ENCODE data around the gene PPP1R37. TPM values are rescaled to one million over a fixed set of nuclear protein-coding genes. Genes with fewer than 3 reads are reported as not detected.

PPP1R37 gene
- total RNA-seq, 1 donor = 53.6 TPM

DNA sequence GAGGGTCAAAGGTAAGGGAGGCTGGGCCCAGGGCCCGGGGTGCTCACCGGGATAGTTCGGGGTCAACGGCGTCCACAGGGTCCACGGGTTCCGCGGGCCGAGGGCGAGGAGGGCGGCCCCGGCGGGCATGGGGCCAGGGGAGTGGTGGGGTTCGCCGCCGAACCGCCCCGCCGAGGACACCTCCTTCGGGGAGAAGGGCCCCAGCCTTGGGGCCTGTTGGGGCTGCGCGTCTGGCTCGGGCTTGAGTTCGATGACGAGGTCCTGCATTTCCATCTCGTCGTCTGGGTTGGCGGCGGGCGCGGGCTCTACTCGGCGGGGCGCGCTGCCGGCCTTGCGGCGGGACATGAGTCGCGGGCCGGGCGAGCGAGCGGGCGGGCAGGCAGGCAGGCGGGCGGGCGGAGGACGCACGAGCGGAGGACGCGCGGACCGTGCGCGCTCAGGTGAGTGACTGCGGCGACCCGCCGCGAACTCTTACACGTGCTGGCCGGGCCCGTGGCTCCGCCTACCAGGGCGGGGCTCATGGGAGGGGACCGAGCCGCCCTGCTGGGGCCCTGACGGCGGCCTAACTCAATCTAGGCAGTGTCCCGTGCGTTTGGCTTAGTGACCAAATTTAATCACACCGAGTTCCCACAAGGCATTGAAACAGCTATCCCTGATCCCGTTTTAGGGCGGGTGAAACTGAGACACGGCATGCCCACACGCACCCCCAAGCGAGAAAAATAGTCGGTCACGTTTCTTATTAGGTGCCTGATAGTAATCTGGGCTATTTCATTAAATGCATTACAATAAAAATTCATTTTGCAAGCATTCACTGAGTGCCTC, 16.7 kb upstream of the PPP1R37 start, which contains the start of gene ZNF296:
ZNF296 (minus strand) TSS at position 450 of the 822 bp plus-strand sequence; CDS start at position 345, 105 bp downstream.
- Histone ChIP-seq H3K9me3 (ENCODE audit: low read depth, low read length) (no peaks in the 10 kb centered on the region), H2AFZ (ENCODE audit: low read length) (peak within 1 kb of the TSS; percentile 75), H3K36me3 (ENCODE audit: insufficient read depth, low read length) (no peaks in the 10 kb centered on the region), H3K4me2 (ENCODE audit: insufficient read depth, low read length) (peak within 1 kb of the TSS; percentile 78), H3K4me3 (ENCODE audit: insufficient read depth, low read length) (peak within 1 kb of the TSS; percentile 68), H3K27ac (ENCODE audit: low read depth, low read length) (no peak within 1 kb of the TSS), H3K27me3 (ENCODE audit: insufficient read depth, low read length) (no peaks in the 10 kb centered on the region), H3K4me1 (ENCODE audit: insufficient read depth, low read length) (peaks cover 16% of the 10 kb centered on the region), H3K79me2 (ENCODE audit: insufficient read depth, low read length) (peaks cover 24% of the 10 kb centered on the region), H4K20me1 (ENCODE audit: insufficient read depth, low read length) (peaks cover 3% of the 10 kb centered on the region)
- peak; percentile 97 for DNase-seq (ENCODE audit: insufficient read length, low spot score, missing footprints)
- TF ChIP-seq, protein P1, sequence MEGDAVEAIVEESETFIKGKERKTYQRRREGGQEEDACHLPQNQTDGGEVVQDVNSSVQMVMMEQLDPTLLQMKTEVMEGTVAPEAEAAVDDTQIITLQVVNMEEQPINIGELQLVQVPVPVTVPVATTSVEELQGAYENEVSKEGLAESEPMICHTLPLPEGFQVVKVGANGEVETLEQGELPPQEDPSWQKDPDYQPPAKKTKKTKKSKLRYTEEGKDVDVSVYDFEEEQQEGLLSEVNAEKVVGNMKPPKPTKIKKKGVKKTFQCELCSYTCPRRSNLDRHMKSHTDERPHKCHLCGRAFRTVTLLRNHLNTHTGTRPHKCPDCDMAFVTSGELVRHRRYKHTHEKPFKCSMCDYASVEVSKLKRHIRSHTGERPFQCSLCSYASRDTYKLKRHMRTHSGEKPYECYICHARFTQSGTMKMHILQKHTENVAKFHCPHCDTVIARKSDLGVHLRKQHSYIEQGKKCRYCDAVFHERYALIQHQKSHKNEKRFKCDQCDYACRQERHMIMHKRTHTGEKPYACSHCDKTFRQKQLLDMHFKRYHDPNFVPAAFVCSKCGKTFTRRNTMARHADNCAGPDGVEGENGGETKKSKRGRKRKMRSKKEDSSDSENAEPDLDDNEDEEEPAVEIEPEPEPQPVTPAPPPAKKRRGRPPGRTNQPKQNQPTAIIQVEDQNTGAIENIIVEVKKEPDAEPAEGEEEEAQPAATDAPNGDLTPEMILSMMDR (IDR thresholded peaks at IDR 0.05; ENCODE audit: extremely low read depth, low read depth, low read length) = no peak

DNA sequence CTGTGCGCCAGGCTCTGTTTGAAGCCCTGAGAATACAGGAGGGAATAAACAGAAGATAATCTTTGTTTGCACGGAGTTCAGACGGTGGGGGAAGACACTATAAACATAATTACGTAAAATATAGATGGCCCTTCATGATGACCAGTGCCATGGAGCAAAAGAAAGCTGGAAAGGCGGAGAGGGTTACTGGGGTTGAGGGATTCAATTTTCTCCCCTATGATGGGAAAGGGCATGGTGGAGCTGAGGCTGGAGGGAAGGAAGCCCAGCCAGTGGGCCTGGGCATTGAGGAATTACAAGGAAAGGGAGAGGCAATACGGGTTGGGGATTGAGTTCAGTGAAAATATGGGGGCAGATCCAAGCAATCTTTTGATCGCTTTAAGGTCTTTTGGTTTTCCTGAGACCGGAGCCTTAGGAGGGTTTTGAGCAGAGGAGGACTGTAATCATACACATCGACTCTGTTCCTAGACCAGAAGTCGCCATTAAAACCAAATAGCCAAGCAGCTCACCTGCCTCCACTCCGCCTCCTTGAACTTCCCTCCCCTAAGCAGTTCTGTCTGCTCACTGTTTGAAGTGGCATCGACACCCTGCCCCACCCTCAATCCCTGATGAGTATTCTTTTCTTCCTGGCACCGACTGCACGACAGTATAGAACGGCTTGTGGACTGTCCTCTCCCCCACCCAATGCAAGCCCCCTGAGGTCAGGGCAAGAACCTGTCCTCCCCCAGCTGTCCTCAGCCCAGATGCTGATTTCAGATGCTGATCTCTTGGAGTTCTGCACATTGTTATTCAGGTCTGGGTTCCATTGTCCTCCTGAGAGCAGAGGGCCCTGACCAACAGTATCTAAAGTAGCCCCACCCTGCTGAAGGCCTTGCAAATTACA, 15.9 kb upstream of the PPP1R37 start:
- H3K4me1 ChIP-seq (ENCODE audit: insufficient read depth, low read length) = peaks cover 16% of the 10 kb centered on the region
- peak; percentile 36 for DNase-seq (ENCODE audit: insufficient read length, low spot score, missing footprints)
- H4K20me1 ChIP-seq (ENCODE audit: insufficient read depth, low read length) = peaks cover 9% of the 10 kb centered on the region
- peaks cover 32% of the 10 kb centered on the region for H3K79me2 ChIP-seq (ENCODE audit: insufficient read depth, low read length)
- H2AFZ ChIP-seq (ENCODE audit: low read length) = peak overlapping the region; percentile 75
- H3K36me3 ChIP-seq (ENCODE audit: insufficient read depth, low read length) = peaks cover 7% of the 10 kb centered on the region
- TF ChIP-seq, protein P1 (IDR thresholded peaks at IDR 0.05; ENCODE audit: extremely low read depth, low read depth, low read length) = no peak
- no peaks in the 10 kb centered on the region for H3K27me3 ChIP-seq (ENCODE audit: insufficient read depth, low read length)
- H3K9me3 ChIP-seq (ENCODE audit: low read depth, low read length) = no peaks in the 10 kb centered on the region
- H3K27ac ChIP-seq (ENCODE audit: low read depth, low read length) = no peak overlapping the region
- peak overlapping the region; percentile 78 for H3K4me2 ChIP-seq (ENCODE audit: insufficient read depth, low read length)
- H3K4me3 ChIP-seq (ENCODE audit: insufficient read depth, low read length) = peak overlapping the region; percentile 68

DNA sequence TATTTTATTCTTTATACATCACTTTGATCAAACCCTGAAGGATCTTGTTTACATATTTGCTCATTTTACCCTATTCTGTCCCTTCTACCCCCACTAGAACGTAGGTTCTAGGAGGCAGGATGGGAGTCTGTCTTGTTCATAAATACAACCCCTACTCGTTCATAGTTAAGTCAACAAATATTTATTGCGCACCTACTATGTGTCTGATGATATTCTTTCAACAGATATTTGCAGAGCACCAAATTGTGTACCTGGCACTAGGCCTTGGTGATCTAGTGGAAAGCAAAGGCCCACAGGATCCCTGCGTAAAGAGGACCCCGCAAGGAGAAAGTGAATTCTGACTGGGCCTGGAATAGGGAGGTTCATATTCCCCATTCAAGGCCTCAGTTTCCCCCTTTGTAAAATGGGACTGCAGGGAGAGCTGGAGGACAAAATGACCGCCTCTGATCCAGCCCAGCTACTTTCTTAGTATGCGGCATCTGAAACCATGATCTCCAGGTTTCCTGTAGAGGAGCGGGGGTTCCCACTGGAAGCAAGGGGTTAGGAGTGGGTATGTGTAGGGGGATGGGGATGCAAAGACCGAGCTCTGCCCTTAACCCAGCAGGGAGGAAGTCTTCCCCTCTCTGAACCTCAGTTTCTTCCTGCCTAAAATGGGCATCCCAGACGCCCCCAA, 14.5 kb upstream of the PPP1R37 start:
- Histone ChIP-seq H3K4me3 (ENCODE audit: insufficient read depth, low read length) (peak overlapping the region; percentile 92), H2AFZ (ENCODE audit: low read length) (peak overlapping the region; percentile 98), H3K36me3 (ENCODE audit: insufficient read depth, low read length) (peaks cover 11% of the 10 kb centered on the region), H3K9me3 (ENCODE audit: low read depth, low read length) (no peaks in the 10 kb centered on the region), H3K79me2 (ENCODE audit: insufficient read depth, low read length) (peaks cover 47% of the 10 kb centered on the region), H3K27me3 (ENCODE audit: insufficient read depth, low read length) (no peaks in the 10 kb centered on the region), H4K20me1 (ENCODE audit: insufficient read depth, low read length) (peaks cover 12% of the 10 kb centered on the region), H3K4me2 (ENCODE audit: insufficient read depth, low read length) (peak overlapping the region; percentile 80), H3K27ac (ENCODE audit: low read depth, low read length) (peak overlapping the region; percentile 32), H3K4me1 (ENCODE audit: insufficient read depth, low read length) (peaks cover 16% of the 10 kb centered on the region)
- DNase-seq (ENCODE audit: insufficient read length, low spot score, missing footprints) = peak; percentile 54
- TF ChIP-seq, protein P1 (IDR thresholded peaks at IDR 0.05; ENCODE audit: extremely low read depth, low read depth, low read length) = no peak

Data from osteoblast (primary cell).